OCI-LY7 (cell line): ENCODE data around the gene GPSM1. TPM values are rescaled to one million over a fixed set of nuclear protein-coding genes. Genes with fewer than 3 reads are reported as not detected.

Experiments used
- BruUV-seq: library from RNA; stranded (reverse); fragments of 400-500 nt; replicated peaks from 2 replicates; lab custom pipeline; 2021; lab: Mats Ljungman, UMichigan
- CTCF ChIA-PET: fragments of 300-600 bp; sonication (Branson Sonifier 250); formaldehyde crosslinking; loops from one replicate; lab custom pipeline; 2022; ENCODE audit warnings: antibody characterized with exemption; ENCODE audit not compliant: unreplicated experiment; lab: Charles Lee
- POLR2A ChIA-PET: fragments of 300-600 bp; sonication (Branson Sonifier 250); formaldehyde crosslinking; loops from one replicate; lab custom pipeline; 2022; ENCODE audit warnings: antibody characterized with exemption; lab: Charles Lee
- DNase-seq: peaks from one replicate; pipeline ENCODE4 v3.0.0-alpha.2; 2015; ENCODE audit warnings: low spot score
- H2AFZ ChIP-seq: fragments of 200-600 bp; sonication (generic), shearing (Covaris generic); 2 replicates; pipeline ENCODE4 v1.6.1; 2014; ENCODE audit warnings: mild to moderate bottlenecking, antibody characterized with exemption, low read length, moderate library complexity
- H3K27ac ChIP-seq: fragments of 200-600 bp; sonication (generic); 2 replicates; pipeline ENCODE4 v1.5.1; 2014; ENCODE audit warnings: mixed run types, low read depth, mild to moderate bottlenecking, moderate library complexity, low read length, inconsistent platforms; ENCODE audit not compliant: poor library complexity, severe bottlenecking
- H3K36me3 ChIP-seq: fragments of 200-600 bp; sonication (generic); 2 replicates; pipeline ENCODE4 v1.6.1; 2014; ENCODE audit warnings: mild to moderate bottlenecking, antibody characterized with exemption, low read length, moderate library complexity, mixed read lengths; ENCODE audit not compliant: insufficient read depth
- H3K4me1 ChIP-seq: fragments of 200-600 bp; sonication (generic); 2 replicates; pipeline ENCODE4 v1.5.1; 2014; ENCODE audit warnings: mild to moderate bottlenecking, low read length; ENCODE audit not compliant: insufficient read depth, poor library complexity, severe bottlenecking
- H3K4me2 ChIP-seq: fragments of 200-600 bp; sonication (generic); 2 replicates; pipeline ENCODE4 v1.6.1; 2014; ENCODE audit warnings: mild to moderate bottlenecking, low read length
- H3K4me3 ChIP-seq: fragments of 200-600 bp; sonication (generic); 2 replicates; pipeline ENCODE4 v1.5.1; 2014; ENCODE audit warnings: mild to moderate bottlenecking, low read depth, low read length; ENCODE audit not compliant: poor library complexity, severe bottlenecking
- H3K79me2 ChIP-seq: fragments of 200-600 bp; sonication (generic); 2 replicates; pipeline ENCODE4 v1.6.1; 2016; ENCODE audit warnings: low read depth, mild to moderate bottlenecking, low read length, moderate library complexity, mixed read lengths; ENCODE audit not compliant: insufficient read depth
- H3K9me2 ChIP-seq: fragments of 200-600 bp; sonication (generic); 2 replicates; pipeline ENCODE4 v1.6.1; 2016; ENCODE audit warnings: mild to moderate bottlenecking, low read length, mixed read lengths; ENCODE audit not compliant: insufficient read depth
- H3K9me3 ChIP-seq: fragments of 200-600 bp; sonication (generic); 2 replicates; pipeline ENCODE4 v1.6.1; 2014; ENCODE audit warnings: mild to moderate bottlenecking, mixed run types, low read length, mixed read lengths
- H4K20me1 ChIP-seq: fragments of 200-600 bp; sonication (generic); 2 replicates; pipeline ENCODE4 v1.6.1; 2014; ENCODE audit warnings: mild to moderate bottlenecking, antibody characterized with exemption, low read length, moderate library complexity, mixed read lengths; ENCODE audit not compliant: insufficient read depth
- CTCF ChIP-seq: fragments of 200-600 bp; sonication (generic); conservative IDR thresholded peaks from 2 replicates; pipeline ENCODE4 v1.5.1; 2014; ENCODE audit warnings: mild to moderate bottlenecking, antibody characterized with exemption, low read length, moderate library complexity, mixed read lengths
- EZH2phosphoT487 ChIP-seq: fragments of 200-600 bp; sonication (generic); IDR thresholded peaks from 2 replicates; pipeline ENCODE4 v1.6.1; 2018; ENCODE audit warnings: low read depth, borderline replicate concordance, mild to moderate bottlenecking, mixed run types, antibody characterized with exemption, low read length, moderate library complexity, mixed read lengths
- intact Hi-C: fragments of 100-400 bp; cut with micrococcal nuclease; formaldehyde crosslinking; loops from one replicate; pipeline ENCODE4 v1.10.0; 2022; ENCODE audit not compliant: unreplicated experiment
- total RNA-seq, 2 experiments: library from RNA; depleted of rRNA in 1 of 2; stranded (reverse); fragments of >200 nt in 1 of 2; shearing (Covaris generic) in 1 of 2; gene quantifications; 2 replicates each; pipeline ENCODE4 v1.2.3, GENCODE V29; 2014 to 2022

The GPSM1 gene
- total RNA-seq, 2 experiments from 2014 or later = not detected

DNA sequence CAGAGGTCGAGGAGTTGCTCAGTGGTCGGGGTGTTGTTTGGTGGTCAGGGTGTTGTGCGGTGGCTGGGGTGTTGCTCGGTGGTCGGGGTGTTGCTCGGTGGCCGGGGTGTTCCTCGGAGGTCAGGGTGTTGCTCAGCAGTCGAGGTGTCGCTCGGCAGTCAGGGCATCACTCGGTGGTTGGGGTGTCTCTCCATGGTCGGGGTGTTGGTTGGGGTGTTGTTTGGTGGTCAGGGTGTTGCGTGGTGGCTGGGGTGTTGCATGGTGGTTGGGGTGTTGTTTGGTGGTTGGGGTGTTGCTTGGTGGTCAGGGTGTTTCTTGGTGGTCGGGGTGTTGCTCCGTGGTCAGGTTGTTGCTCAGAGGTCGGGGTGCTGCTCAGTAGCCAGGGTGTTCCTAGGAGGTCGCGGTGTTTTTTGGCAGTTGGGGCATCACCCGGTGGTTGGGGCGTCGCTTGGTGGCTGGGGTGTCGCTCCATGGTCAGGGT lies 11.0 kb upstream of the GPSM1 start:
- no peaks in the 10 kb centered on the region for H3K79me2 ChIP-seq
- no TSS peak for BruUV-seq
- ChIA-PET CTCF (no interaction called here), POLR2A (no interaction called here)
- no peaks in the 10 kb centered on the region for H3K4me1 ChIP-seq
- no peaks in the 10 kb centered on the region for H3K36me3 ChIP-seq
- intact Hi-C loops = no loop called here
- no peaks in the 10 kb centered on the region for H3K9me2 ChIP-seq
- TF ChIP-seq CTCF (no peak), EZH2phosphoT487 (no peak)
- no peak overlapping the region for H3K4me2 ChIP-seq
- H3K4me3 ChIP-seq = no peak overlapping the region
- DNase-seq = no peak
- no peak overlapping the region for H2AFZ ChIP-seq
- H3K27ac ChIP-seq = no peak overlapping the region
- peaks cover 16% of the 10 kb centered on the region; the same call in 1 of the 2 replicates for H3K9me3 ChIP-seq
- no peaks in the 10 kb centered on the region for H4K20me1 ChIP-seq

- no TSS peak for BruUV-seq
- no peak for TF ChIP-seq CTCF
- TF ChIP-seq EZH2phosphoT487 = no peak
- no peak overlapping the region for H3K27ac ChIP-seq
- H3K4me3 ChIP-seq = no peak overlapping the region
- ChIA-PET CTCF (no interaction called here), POLR2A (no interaction called here)
- no peak overlapping the region for H3K4me2 ChIP-seq
- intact Hi-C loops = no loop called here
- H3K4me1 ChIP-seq = no peaks in the 10 kb centered on the region
- no peaks in the 10 kb centered on the region for H3K36me3 ChIP-seq
- H3K9me2 ChIP-seq = no peaks in the 10 kb centered on the region
- H2AFZ ChIP-seq = no peak overlapping the region
- DNase-seq = no peak
- H4K20me1 ChIP-seq = no peaks in the 10 kb centered on the region
- peaks cover 16% of the 10 kb centered on the region; the same call in 1 of the 2 replicates for H3K9me3 ChIP-seq
- H3K79me2 ChIP-seq = no peaks in the 10 kb centered on the region
Observed at GRCh38 chr9:136316896-136317676, 10.3 kb upstream of the GPSM1 start.

- BruUV-seq = no TSS peak
- Histone ChIP-seq H3K36me3 (no peaks in the 10 kb centered on the region), H3K27ac (no peak overlapping the region), H3K4me3 (no peak overlapping the region), H3K9me3 (peaks cover 16% of the 10 kb centered on the region; the same call in 1 of the 2 replicates), H3K4me1 (no peaks in the 10 kb centered on the region), H4K20me1 (no peaks in the 10 kb centered on the region), H3K9me2 (no peaks in the 10 kb centered on the region), H2AFZ (no peak overlapping the region), H3K4me2 (no peak overlapping the region), H3K79me2 (no peaks in the 10 kb centered on the region)
- POLR2A ChIA-PET = no interaction called here
- TF ChIP-seq CTCF (no peak), EZH2phosphoT487 (no peak)
- CTCF ChIA-PET = no interaction called here
- no peak for DNase-seq
- intact Hi-C loops = no loop called here
Observed at GRCh38 chr9:136317695-136318094, 9.6 kb upstream of the GPSM1 start.
